Measurements from ENCODE around the gene TSPYL4.

TSPYL4 gene

GRCh38 chr6:116253505-116254296 lies at the start of gene TSPYL4:
TSPYL4 (minus strand) TSS chr6:116254075; CDS start chr6:116254008, 67 bp downstream.
- H3K27ac ChIP-seq (ENCODE audit: low read length): peak within 1 kb of the TSS; percentile 89
- ATAC-seq (ENCODE audit: insufficient read depth, low read depth) (peak; percentile 95), DNase-seq (peak; percentile 91)
- H4K20me1 ChIP-seq (ENCODE audit: insufficient read depth, low read length): peaks cover 14% of the 10 kb centered on the region
- peak within 1 kb of the TSS; percentile 74 to 84 for H3K4me3 ChIP-seq (ENCODE audit: low read depth in 1 of 2, low read length in 2 of 2)
- no peak for TF ChIP-seq CTCF (IDR thresholded peaks at IDR 0.05; ENCODE audit: borderline replicate concordance, extremely low read depth, low read length, poor library complexity, severe bottlenecking)
- no peak for TF ChIP-seq EZH2 (IDR thresholded peaks at IDR 0.05; ENCODE audit: borderline replicate concordance, low read depth, low read length, severe bottlenecking)
- H3K9me3 ChIP-seq (ENCODE audit: insufficient read depth, low read length, severe bottlenecking): no peaks in the 10 kb centered on the region
- H3K79me2 ChIP-seq (ENCODE audit: insufficient read depth, low read length): peaks cover 56% of the 10 kb centered on the region
- H3K27me3 ChIP-seq (ENCODE audit: insufficient read depth, low read length, poor library complexity): no peaks in the 10 kb centered on the region
- H3K36me3 ChIP-seq (ENCODE audit: insufficient read depth, low read length): peaks cover 18% of the 10 kb centered on the region
- H2AFZ ChIP-seq (ENCODE audit: low read depth, low read length): peak within 1 kb of the TSS; percentile 85
- H3K9ac ChIP-seq (ENCODE audit: low read depth, low read length): peak within 1 kb of the TSS; percentile 72
- H3K4me1 ChIP-seq (ENCODE audit: insufficient read depth, low read length): peaks cover 59% of the 10 kb centered on the region
- H3K4me2 ChIP-seq (ENCODE audit: insufficient read depth, low read length): peak within 1 kb of the TSS; percentile 91

GRCh38 chr6:116301104-116301503 lies 47.2 kb upstream of the TSPYL4 start:
- Histone ChIP-seq H4K20me1 (ENCODE audit: insufficient read depth, low read length) (no peaks in the 10 kb centered on the region), H3K9ac (ENCODE audit: low read depth, low read length) (no peak overlapping the region), H3K79me2 (ENCODE audit: insufficient read depth, low read length) (no peaks in the 10 kb centered on the region), H3K9me3 (ENCODE audit: insufficient read depth, low read length, severe bottlenecking) (peaks cover 5% of the 10 kb centered on the region), H3K27me3 (ENCODE audit: insufficient read depth, low read length, poor library complexity) (no peaks in the 10 kb centered on the region), H2AFZ (ENCODE audit: low read depth, low read length) (no peak overlapping the region), H3K27ac (ENCODE audit: low read length) (no peak overlapping the region), H3K4me2 (ENCODE audit: insufficient read depth, low read length) (no peak overlapping the region), H3K36me3 (ENCODE audit: insufficient read depth, low read length) (no peaks in the 10 kb centered on the region), H3K4me3 (ENCODE audit: low read depth in 1 of 2, low read length in 2 of 2) (no peak overlapping the region), H3K4me1 (ENCODE audit: insufficient read depth, low read length) (no peaks in the 10 kb centered on the region)
- DNase-seq (no peak), ATAC-seq (ENCODE audit: insufficient read depth, low read depth) (no peak)
- TF ChIP-seq CTCF (IDR thresholded peaks at IDR 0.05; ENCODE audit: borderline replicate concordance, extremely low read depth, low read length, poor library complexity, severe bottlenecking) (no peak), EZH2 (IDR thresholded peaks at IDR 0.05; ENCODE audit: borderline replicate concordance, low read depth, low read length, severe bottlenecking) (no peak)

- Histone ChIP-seq H3K27me3 (ENCODE audit: insufficient read depth, low read length, poor library complexity) (no peaks in the 10 kb centered on the region), H3K4me3 (ENCODE audit: low read depth in 1 of 2, low read length in 2 of 2) (no peak overlapping the region), H3K4me1 (ENCODE audit: insufficient read depth, low read length) (no peaks in the 10 kb centered on the region), H3K36me3 (ENCODE audit: insufficient read depth, low read length) (no peaks in the 10 kb centered on the region), H3K27ac (ENCODE audit: low read length) (no peak overlapping the region), H3K4me2 (ENCODE audit: insufficient read depth, low read length) (no peak overlapping the region), H2AFZ (ENCODE audit: low read depth, low read length) (no peak overlapping the region), H3K79me2 (ENCODE audit: insufficient read depth, low read length) (no peaks in the 10 kb centered on the region), H3K9ac (ENCODE audit: low read depth, low read length) (no peak overlapping the region), H4K20me1 (ENCODE audit: insufficient read depth, low read length) (no peaks in the 10 kb centered on the region), H3K9me3 (ENCODE audit: insufficient read depth, low read length, severe bottlenecking) (peaks cover 5% of the 10 kb centered on the region)
- TF ChIP-seq CTCF (IDR thresholded peaks at IDR 0.05; ENCODE audit: borderline replicate concordance, extremely low read depth, low read length, poor library complexity, severe bottlenecking) (no peak), EZH2 (IDR thresholded peaks at IDR 0.05; ENCODE audit: borderline replicate concordance, low read depth, low read length, severe bottlenecking) (no peak)
- ATAC-seq (ENCODE audit: insufficient read depth, low read depth) (no peak), DNase-seq (no peak)
Observed at GRCh38 chr6:116300566-116300965, 46.7 kb upstream of the TSPYL4 start.

Measured in DND-41 (cell line).